NOMO-1 (cell line): ENCODE results near the gene CAMSAP1.

Source experiments
- DNase-seq, 2 experiments: peaks; one replicate each; lab custom pipeline; 2025; ENCODE audit not compliant: unreplicated experiment in 2 of 2; lab: John Stamatoyannopoulos, UW

CAMSAP1 gene

DNA sequence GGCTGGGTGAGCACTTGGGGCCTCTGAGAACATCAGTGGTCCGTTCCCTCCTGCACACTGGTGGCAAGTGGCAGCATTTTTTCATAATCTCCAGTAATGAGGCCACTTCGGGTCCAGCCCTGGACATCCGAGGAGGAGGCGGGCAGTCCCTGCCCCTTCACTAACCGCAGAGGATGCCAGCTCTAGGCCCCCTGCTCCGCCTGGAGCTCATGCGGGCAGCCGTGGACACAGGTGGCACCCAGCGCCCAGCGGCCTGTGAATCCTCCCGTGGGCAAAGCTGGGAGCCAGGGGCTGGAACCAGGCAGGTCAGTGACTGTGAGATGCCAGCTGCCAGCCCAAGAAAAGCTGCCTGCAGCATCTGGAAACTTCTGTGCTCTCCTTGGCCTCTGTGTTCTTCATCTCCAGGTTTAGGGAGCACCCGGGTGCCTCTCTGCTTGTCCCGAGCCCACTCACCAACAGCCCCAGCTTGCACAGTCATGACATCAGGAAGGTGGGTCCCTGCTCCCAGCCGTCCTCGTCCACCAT, 112.9 kb downstream of the CAMSAP1 start:
- no peak for DNase-seq

GRCh38 chr9:135794057-135794335, 113.3 kb downstream of the CAMSAP1 start:
- no peak for DNase-seq

DNA sequence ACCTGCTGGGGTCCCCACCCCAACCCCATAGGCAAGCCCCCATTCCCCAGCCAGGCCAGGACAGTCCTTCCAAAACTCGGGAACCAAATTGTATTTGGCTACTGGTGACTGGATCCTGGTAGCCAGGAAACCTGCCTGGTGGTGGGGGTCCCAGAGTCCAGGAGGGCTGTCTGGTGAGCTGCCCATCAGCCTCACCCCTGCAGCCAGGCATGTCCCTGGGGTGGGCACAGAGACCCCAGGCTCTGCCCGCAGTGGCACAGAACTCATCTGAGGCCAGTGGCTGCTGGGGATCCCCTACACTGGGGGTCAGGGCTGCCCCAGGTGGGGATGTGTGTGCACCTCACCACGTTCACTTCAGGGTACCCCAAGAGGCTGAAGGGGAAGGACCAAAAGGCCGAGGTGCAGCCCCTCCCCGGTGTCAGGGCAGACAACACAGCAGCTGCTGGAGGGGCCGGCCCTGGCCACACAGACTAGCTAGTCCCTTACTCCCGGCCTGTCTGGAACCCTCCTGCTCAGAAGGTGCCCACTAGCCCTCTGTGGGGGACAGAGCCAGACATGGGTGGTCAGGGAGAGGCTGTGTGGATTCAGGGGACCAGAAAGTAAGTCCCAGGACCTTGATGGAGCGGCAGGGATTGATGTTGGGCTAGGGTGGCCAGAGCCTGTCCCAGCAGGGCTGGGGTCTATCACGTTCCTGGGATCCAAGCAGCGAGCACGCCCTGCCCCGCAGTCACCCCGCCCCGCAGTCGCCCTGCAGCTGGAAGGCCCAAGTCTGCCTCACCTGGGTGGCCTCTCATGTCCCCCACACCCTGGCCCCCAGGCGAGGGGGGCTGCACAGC, 113.9 kb downstream of the CAMSAP1 start:
- DNase-seq: no peak

- DNase-seq: no peak
Observed at GRCh38 chr9:135792268-135793128, 114.8 kb downstream of the CAMSAP1 start.

- DNase-seq: no peak
Observed at GRCh38 chr9:135791431-135792267, 115.7 kb downstream of the CAMSAP1 start.

DNA sequence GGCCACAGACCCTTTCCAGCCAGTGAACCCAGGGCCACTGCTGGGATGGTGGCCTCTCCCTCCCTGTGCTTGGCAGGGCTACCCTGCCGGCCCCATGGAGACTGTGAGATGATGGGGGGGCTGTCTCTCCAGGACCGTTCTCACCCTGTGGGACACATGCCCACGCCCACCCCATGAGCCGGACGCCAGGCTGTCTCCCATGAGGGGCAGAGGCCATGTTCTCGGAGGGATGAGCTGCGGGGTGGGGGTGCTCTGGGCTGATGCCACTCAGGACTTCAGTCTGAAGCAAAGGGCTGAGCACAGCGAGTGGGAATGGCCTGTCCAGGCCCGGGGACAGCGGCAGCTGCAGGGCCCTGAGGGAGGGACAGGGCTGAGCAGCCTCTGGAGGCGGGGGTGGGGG, 116.5 kb downstream of the CAMSAP1 start:
- no peak for DNase-seq

- DNase-seq: no peak
Observed at GRCh38 chr9:135790356-135790755, 117.0 kb downstream of the CAMSAP1 start.

- DNase-seq: no peak
Observed at GRCh38 chr9:135789838-135790291, 117.5 kb downstream of the CAMSAP1 start.

- DNase-seq: no peak
Observed at GRCh38 chr9:135788576-135789300, 118.6 kb downstream of the CAMSAP1 start.

GRCh38 chr9:135787776-135788575, 119.4 kb downstream of the CAMSAP1 start:
- no peak for DNase-seq

DNA sequence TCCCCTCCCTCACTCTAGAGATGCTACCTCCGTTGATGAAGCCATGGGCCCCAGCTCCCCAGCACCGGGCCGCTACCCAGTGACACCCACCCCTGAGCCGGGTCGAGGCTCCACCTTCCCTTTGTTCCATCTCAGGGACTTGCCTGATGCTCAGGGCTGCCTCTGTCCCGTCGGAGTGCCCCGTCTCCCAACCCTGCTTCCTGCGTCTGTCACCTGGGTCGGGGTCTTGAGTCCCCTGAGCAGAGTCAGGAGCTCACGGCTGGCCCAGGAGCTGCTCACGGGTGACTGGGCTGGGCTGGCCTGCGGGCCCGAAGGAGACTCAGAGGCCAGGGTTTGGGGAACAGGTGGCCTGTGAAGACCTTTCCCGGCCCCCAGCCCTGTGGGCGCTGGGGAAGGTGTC, 120.0 kb downstream of the CAMSAP1 start:
- no peak for DNase-seq

GRCh38 chr9:135786146-135786690, 121.1 kb downstream of the CAMSAP1 start:
- no peak for DNase-seq

- no peak for DNase-seq
Observed at GRCh38 chr9:135785013-135785575, 122.3 kb downstream of the CAMSAP1 start.

DNA sequence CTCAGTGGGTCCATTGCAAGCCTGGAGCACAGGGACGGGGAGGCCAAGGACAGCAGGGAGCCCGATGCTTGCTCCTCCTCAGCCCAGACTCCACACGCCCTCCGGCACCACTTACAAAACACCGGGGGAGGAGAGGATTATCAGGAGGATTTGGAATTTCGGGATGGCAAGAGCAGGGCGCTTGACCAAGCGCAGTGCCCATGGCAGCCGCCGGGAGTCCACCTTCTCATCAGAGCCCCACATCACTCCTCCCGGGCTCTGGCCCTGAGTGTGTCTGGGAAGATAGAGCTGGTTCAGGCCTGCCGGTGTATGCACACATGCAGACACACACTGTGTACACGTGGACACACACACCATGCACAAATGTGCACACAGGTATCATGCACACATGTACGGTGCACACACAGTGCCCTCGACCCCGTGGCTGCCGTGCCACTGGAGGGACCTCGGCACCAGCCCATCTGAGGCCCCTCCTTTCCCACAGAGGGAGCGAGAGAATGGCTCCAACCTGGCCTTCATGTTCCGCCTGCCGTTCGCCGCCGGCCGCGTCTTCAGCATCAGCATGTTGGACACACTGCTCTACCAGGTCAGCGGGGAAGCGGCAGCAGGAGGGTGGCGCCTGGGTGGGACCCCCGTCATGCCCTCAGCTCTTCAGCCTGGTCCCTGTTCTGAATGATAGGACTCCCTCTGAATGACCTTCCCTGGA, 123.7 kb downstream of the CAMSAP1 start:
- DNase-seq: no peak

GRCh38 chr9:135782946-135783345, 124.4 kb downstream of the CAMSAP1 start:
- no peak for DNase-seq

DNA sequence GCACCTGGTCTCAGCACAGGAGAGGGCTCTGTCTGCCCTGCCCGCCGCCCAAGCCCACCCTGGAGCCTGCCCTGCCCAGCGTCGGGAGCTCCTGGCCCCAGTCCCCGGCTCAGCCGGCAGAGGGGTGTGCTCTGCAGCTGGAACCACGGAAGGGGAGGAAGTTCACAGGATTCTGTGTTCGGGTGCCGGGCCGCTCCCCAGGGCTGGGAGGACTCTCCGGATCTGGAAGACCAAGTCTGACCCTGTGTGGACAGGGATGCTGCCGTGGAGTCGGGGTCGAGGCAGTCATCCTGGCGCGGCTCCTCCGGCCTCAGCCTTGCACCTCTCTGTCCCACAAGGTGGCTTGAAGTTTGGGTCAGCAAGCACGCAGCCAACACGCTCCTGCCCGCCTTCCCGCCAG, 126.7 kb downstream of the CAMSAP1 start:
- DNase-seq: no peak

DNA sequence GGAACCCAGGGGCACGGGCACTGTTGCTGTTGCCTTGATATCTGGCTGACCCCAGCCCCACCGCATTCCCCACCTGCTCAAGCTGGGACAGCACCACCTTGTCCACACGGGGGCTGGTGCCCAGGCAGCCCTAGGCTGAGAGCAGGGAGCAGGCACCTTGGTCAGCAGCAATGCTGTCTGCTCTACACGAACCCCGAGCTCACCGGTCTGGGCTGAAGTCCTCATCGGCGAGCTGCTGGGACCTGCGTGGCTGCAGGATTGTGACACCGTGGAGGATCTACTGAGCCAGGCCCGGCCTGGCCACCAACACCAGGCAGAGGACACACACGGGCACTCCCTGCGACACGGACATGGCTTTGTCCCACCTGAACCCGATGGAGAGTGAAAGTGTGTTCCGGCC, 127.3 kb downstream of the CAMSAP1 start:
- DNase-seq: no peak

DNA sequence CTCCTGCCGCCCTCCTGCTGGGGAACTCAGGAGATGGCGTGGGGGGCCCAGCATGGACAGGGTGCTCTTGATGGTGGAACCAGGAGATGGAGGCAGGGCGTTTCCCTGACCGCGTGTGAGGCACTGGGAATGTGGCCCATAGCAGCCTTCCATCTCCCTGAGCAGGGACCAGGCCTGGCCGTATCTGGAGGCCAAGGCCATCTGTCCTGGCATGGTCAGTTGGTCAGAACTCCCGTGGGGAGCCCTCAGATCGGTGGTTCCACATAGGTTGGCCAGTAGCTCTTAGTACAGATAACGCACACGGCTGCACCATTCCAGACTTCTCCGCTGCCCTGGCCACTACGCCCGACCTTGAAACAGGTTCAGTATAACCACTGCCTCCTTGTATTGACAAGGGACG, 127.8 kb downstream of the CAMSAP1 start:
- no peak for DNase-seq
